Activated CD8-positive, alpha-beta memory T cell treated with anti-CD3 and anti-CD28 coated beads, Interleukin-2, amount 10 ng/mL, durations not matched to agents 7 days and 5 days (primary cell): Measurements from ENCODE around the gene MPP3. TPM values are rescaled to one million over a fixed set of nuclear protein-coding genes. Genes with fewer than 3 reads are reported as not detected.
"Not testable (repeated sequence)": the region's sequence is repeated elsewhere in the genome, so short reads cannot be mapped to it uniquely, and the experiment has no call there.

Experiments
- ATAC-seq: fragments of 150-1000 bp; cut with Tn5 transposase; one replicate; pipeline ENCODE4 v1.10.0; 2021; ENCODE audit warnings: moderate library complexity
- CTCF ChIA-PET: fragments of 350-600 bp; sonication (Branson Sonifier 250); formaldehyde crosslinking; loops from one replicate; lab custom pipeline; 2021; ENCODE audit warnings: antibody characterized with exemption; lab: Charles Lee
- DNase-seq: peaks from one replicate; pipeline ENCODE4 v3.0.0-alpha.2; 2020
- H3K27ac Mint-ChIP-seq: one replicate; pipeline ENCODE4 v1.8.0; 2021; ENCODE audit warnings: mild to moderate bottlenecking, mixed read lengths
- H3K27me3 Mint-ChIP-seq: one replicate; pipeline ENCODE4 v1.8.0; 2021; ENCODE audit warnings: mixed read lengths
- H3K36me3 Mint-ChIP-seq: one replicate; pipeline ENCODE4 v1.8.0; 2021; ENCODE audit warnings: mild to moderate bottlenecking, mixed read lengths
- H3K4me1 Mint-ChIP-seq: one replicate; pipeline ENCODE4 v1.8.0; 2021; ENCODE audit warnings: mixed read lengths
- H3K4me3 Mint-ChIP-seq: one replicate; pipeline ENCODE4 v1.8.0; 2021; ENCODE audit warnings: mild to moderate bottlenecking, moderate library complexity, mixed read lengths
- H3K9me3 Mint-ChIP-seq: one replicate; pipeline ENCODE4 v1.8.0; 2022; ENCODE audit warnings: low read depth, mixed read lengths
- total RNA-seq, 2 experiments: library from RNA; stranded (reverse); gene quantifications; one replicate each; pipeline ENCODE4 v1.2.3, GENCODE V29; 2021

Gene MPP3
- total RNA-seq, 2 experiments from 2014 or later, result not detected

GRCh38 chr17:43873815-43874214 is 40.9 kb upstream of the MPP3 start:
- no peak overlapping the region for H3K4me3 Mint-ChIP-seq
- DNase-seq (no peak), ATAC-seq (no peak)
- CTCF ChIA-PET, result no interaction called here
- no peak overlapping the region for H3K27ac Mint-ChIP-seq
- H3K27me3 Mint-ChIP-seq, result peaks cover 18% of the 10 kb centered on the region
- no peaks in the 10 kb centered on the region for H3K36me3 Mint-ChIP-seq
- no peaks in the 10 kb centered on the region for H3K9me3 Mint-ChIP-seq
- H3K4me1 Mint-ChIP-seq, result no peaks in the 10 kb centered on the region

- DNase-seq, result no peak
- ATAC-seq, result no peak
- H3K27ac Mint-ChIP-seq, result no peak overlapping the region
- H3K4me1 Mint-ChIP-seq, result no peaks in the 10 kb centered on the region
- peaks cover 25% of the 10 kb centered on the region for H3K27me3 Mint-ChIP-seq
- CTCF ChIA-PET, result no interaction called here
- no peaks in the 10 kb centered on the region for H3K36me3 Mint-ChIP-seq
- H3K4me3 Mint-ChIP-seq, result no peak overlapping the region
- no peaks in the 10 kb centered on the region for H3K9me3 Mint-ChIP-seq
Measured at GRCh38 chr17:43873091-43873490, 40.1 kb upstream of the MPP3 start.

- CTCF ChIA-PET, result no interaction called here
- DNase-seq, result no peak
Measured at GRCh38 chr17:43871946-43872690, 39.2 kb upstream of the MPP3 start.

DNA sequence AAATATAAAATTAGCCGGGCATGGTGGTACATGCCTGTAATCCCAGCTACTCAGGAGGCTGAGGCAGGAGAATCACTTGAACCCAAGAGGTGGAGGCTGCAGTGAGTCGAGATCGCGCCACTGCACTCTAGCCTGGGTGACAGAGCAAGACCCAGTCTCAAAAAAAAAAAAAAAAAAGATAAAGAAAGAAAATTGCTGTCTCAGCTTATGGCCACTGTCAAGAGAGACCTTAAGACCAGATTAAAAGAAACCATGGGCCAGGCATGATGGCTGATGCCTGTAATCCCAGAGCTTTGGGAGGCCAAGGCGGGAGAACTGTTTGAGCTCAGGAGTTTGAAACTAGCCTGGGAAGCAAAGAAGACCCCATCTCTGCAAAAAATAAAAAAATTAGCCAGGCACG is 36.1 kb upstream of the MPP3 start:
- not testable (repeated sequence) for H3K4me1 Mint-ChIP-seq, DNase-seq, ATAC-seq, H3K36me3 Mint-ChIP-seq, H3K27ac Mint-ChIP-seq, H3K9me3 Mint-ChIP-seq, H3K4me3 Mint-ChIP-seq
- CTCF ChIA-PET, result interaction anchor here (3.0 kb wide), 1 partner anchor 9 kb away, joined by 15 read pairs; no protein-coding TSS in a partner anchor
- H3K27me3 Mint-ChIP-seq, result peaks cover 44% of the 10 kb centered on the region

More at GRCh38 chr17:43871946-43872690, 39.2 kb upstream of the MPP3 start:
- Mint-ChIP-seq H3K4me1 (no peaks in the 10 kb centered on the region), H3K27ac (no peak overlapping the region), H3K36me3 (no peaks in the 10 kb centered on the region), H3K9me3 (no peaks in the 10 kb centered on the region), H3K4me3 (no peak overlapping the region), H3K27me3 (peaks cover 33% of the 10 kb centered on the region)
- ATAC-seq, result no peak

GRCh38 chr17:43868226-43868994 is 35.5 kb upstream of the MPP3 start:
- no peaks in the 10 kb centered on the region for H3K36me3 Mint-ChIP-seq
- H3K9me3 Mint-ChIP-seq, result no peaks in the 10 kb centered on the region
- CTCF ChIA-PET, result interaction anchor here (1.0 to 3.0 kb wide), 2 partner anchors 10 to 22 kb away, joined by 3 to 15 read pairs; no protein-coding TSS in a partner anchor
- H3K4me3 Mint-ChIP-seq, result no peak overlapping the region
- ATAC-seq (no peak), DNase-seq (no peak)
- no peak overlapping the region for H3K27ac Mint-ChIP-seq
- H3K4me1 Mint-ChIP-seq, result no peaks in the 10 kb centered on the region
- H3K27me3 Mint-ChIP-seq, result peaks cover 44% of the 10 kb centered on the region

DNA sequence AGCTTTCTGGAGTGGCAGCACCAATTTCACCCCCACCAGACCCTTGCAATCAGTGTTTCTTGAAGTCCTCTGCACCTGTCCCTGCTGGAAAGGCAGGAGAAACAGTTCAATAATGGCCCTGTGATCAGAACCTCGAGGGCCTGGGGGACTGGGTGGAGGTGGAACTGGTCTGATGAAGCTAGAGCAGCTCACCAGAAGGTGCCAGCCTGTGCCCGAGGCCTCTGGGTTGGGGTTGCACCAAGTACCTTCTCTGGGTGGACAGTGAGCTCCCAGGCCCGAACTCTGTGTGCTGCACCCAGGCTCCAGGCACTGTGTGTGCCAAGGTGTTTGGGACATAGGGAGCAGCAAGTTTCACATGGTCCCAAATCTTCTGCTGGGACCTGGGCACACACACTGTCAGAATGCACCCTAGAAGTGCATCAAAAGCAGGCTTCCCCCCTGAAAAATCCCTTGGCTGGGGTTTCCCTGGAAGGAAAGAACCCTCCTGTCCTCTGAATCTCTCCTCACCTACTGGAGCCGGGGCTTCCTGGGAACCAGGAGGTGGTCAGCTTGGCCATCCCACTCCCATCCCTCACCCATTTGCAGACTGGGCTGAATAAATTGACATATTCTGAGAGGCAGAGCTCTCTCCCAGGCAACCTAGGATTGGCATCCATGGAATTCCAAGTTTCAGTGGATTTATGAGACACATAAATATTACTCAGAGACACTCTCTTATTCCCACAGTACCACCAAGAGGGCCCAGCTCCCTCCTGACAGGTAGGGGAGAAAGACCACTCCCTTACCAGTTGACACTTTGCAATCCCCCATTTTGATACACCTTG is 31.4 kb upstream of the MPP3 start:
- H3K27me3 Mint-ChIP-seq, result peaks cover 41% of the 10 kb centered on the region
- no peaks in the 10 kb centered on the region for H3K4me1 Mint-ChIP-seq
- ATAC-seq, result no peak

DNA sequence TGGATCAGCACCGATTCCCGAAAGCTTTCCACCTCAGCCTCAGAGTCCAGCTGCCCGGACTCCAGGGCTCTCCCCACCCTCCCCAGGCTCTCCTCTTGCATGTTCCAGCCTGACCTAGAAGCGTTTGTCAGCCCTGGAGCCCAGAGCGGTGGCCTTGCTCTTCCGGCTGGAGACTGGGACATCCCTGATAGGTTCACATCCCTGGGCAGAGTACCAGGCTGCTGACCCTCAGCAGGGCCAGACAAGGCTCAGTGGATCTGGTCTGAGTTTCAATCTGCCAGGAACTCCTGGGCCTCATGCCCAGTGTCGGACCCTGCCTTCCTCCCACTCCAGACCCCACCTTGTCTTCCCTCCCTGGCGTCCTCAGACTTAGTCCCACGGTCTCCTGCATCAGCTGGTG is 29.0 kb upstream of the MPP3 start:
- H3K27me3 Mint-ChIP-seq, result peaks cover 30% of the 10 kb centered on the region
- H3K9me3 Mint-ChIP-seq, result no peaks in the 10 kb centered on the region
- CTCF ChIA-PET, result interaction anchor here (0.6 kb wide), 1 partner anchor 35 kb away, joined by 3 read pairs; no protein-coding TSS in a partner anchor
- DNase-seq, result no peak
- no peak for ATAC-seq
- no peaks in the 10 kb centered on the region for H3K36me3 Mint-ChIP-seq
- H3K4me3 Mint-ChIP-seq, result no peak overlapping the region
- H3K4me1 Mint-ChIP-seq, result no peaks in the 10 kb centered on the region
- no peak overlapping the region for H3K27ac Mint-ChIP-seq

More for the DNA sequence above, 31.4 kb upstream of the MPP3 start:
- Mint-ChIP-seq H3K9me3 (no peaks in the 10 kb centered on the region), H3K36me3 (no peaks in the 10 kb centered on the region), H3K4me3 (no peak overlapping the region), H3K27ac (no peak overlapping the region)
- DNase-seq, result no peak
- CTCF ChIA-PET, result interaction anchor here (1.0 to 1.3 kb wide), 3 partner anchors 16 to 103 kb away, joined by 3 read pairs; no protein-coding TSS in a partner anchor

GRCh38 chr17:43860927-43861622 is 28.1 kb upstream of the MPP3 start:
- H3K36me3 Mint-ChIP-seq, result no peaks in the 10 kb centered on the region
- ATAC-seq (no peak), DNase-seq (no peak)
- no peak overlapping the region for H3K27ac Mint-ChIP-seq
- H3K9me3 Mint-ChIP-seq, result no peaks in the 10 kb centered on the region
- H3K27me3 Mint-ChIP-seq, result peaks cover 30% of the 10 kb centered on the region
- no peak overlapping the region for H3K4me3 Mint-ChIP-seq
- CTCF ChIA-PET, result interaction anchor here (0.6 to 0.9 kb wide), 3 partner anchors 17 to 50 kb away, joined by 3 to 7 read pairs (median 4); no protein-coding TSS in a partner anchor
- H3K4me1 Mint-ChIP-seq, result no peaks in the 10 kb centered on the region

- no peak overlapping the region for H3K27ac Mint-ChIP-seq
- no peaks in the 10 kb centered on the region for H3K36me3 Mint-ChIP-seq
- no peaks in the 10 kb centered on the region for H3K9me3 Mint-ChIP-seq
- ATAC-seq (no peak), DNase-seq (no peak)
- peaks cover 22% of the 10 kb centered on the region for H3K27me3 Mint-ChIP-seq
- no peak overlapping the region for H3K4me3 Mint-ChIP-seq
- CTCF ChIA-PET, result interaction anchor here (0.9 kb wide), 1 partner anchor 51 kb away, joined by 7 read pairs; no protein-coding TSS in a partner anchor
- H3K4me1 Mint-ChIP-seq, result no peaks in the 10 kb centered on the region
Measured at GRCh38 chr17:43860077-43860725, 27.3 kb upstream of the MPP3 start.

DNA sequence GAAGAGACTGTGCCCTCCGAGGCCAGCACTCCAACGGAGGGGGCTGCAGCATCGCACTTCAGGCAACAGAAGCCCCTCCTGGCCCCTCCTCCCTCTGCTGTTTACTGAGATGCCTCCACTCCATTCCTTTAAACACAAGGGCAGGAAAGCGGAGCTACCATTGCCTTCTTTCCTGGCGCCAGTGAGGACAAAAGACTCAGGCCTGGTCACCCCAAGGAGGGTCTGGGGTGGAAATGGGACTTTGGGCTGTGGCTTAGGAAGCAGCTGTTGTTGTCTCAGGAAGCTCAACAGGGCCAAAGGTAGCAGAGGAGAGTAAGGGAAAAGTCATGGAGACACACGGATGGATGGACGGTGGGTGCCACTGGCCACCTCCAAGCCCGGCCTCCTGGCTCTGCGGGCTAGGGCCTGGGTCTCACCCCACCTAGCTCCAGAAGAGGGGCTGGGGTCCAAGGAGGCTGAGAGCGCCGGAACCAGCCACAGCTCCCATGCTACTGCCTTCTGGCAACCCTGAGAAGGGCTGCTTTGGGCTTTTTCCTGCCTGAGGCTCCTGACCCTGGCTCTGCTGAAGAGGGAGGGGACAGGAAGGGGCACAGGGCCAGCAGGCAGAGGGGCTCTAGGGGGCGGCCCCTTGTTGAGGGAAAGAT is 25.1 kb upstream of the MPP3 start:
- H3K27me3 Mint-ChIP-seq, result peaks cover 24% of the 10 kb centered on the region
- ATAC-seq, result no peak

DNA sequence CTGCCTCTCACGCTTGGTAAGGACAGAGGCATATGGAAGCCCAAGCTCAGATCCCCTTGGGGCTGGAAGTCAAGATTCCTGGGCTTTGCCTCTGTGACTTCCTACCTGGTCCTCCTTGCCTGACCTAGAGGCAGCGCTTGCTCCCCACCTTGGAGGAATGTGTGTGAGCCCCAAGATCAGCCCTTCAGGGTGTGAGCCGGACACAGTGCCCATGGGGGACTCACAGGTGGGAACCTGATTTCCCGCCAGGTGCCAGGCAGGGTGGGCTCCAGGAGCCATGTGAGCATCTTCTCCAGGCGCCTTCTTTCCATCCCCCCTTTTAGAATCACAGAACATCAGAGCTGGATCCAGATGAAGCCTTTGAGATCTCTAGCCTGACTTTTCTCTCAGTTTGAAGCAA is 24.2 kb upstream of the MPP3 start:
- ATAC-seq, result no peak
- CTCF ChIA-PET, result interaction anchor here (1.5 to 2.4 kb wide), 2 partner anchors 11 to 22 kb away, joined by 7 to 8 read pairs; partner anchors contain the start of gene CD300LG
- no peaks in the 10 kb centered on the region for H3K36me3 Mint-ChIP-seq
- H3K4me1 Mint-ChIP-seq, result no peaks in the 10 kb centered on the region
- H3K4me3 Mint-ChIP-seq, result no peak overlapping the region
- DNase-seq, result no peak
- H3K9me3 Mint-ChIP-seq, result no peaks in the 10 kb centered on the region
- no peak overlapping the region for H3K27ac Mint-ChIP-seq
- peaks cover 23% of the 10 kb centered on the region for H3K27me3 Mint-ChIP-seq

More for the DNA sequence above, 25.1 kb upstream of the MPP3 start:
- H3K4me3 Mint-ChIP-seq, result no peak overlapping the region
- DNase-seq, result no peak
- CTCF ChIA-PET, result interaction anchor here (0.8 to 1.5 kb wide), 2 partner anchors 12 to 21 kb away, joined by 4 to 7 read pairs; partner anchors contain the start of gene CD300LG
- no peak overlapping the region for H3K27ac Mint-ChIP-seq
- no peaks in the 10 kb centered on the region for H3K36me3 Mint-ChIP-seq
- H3K9me3 Mint-ChIP-seq, result no peaks in the 10 kb centered on the region
- H3K4me1 Mint-ChIP-seq, result no peaks in the 10 kb centered on the region
